Omental fat pad (tissue), 4 donors: ENCODE data around the gene NRROS. TPM values are rescaled to one million over a fixed set of nuclear protein-coding genes. Genes with fewer than 3 reads are reported as not detected.
"Not testable (repeated sequence)": the region's sequence is repeated elsewhere in the genome, so short reads cannot be mapped to it uniquely, and the experiment has no call there.

Experiments used
- ATAC-seq: fragments of 150-250 bp; one replicate; pipeline ENCODE4 v1.9.1; 2016; ENCODE audit warnings: mild to moderate bottlenecking, moderate library complexity; ENCODE audit not compliant: low FRiP score
- DNase-seq: peaks from one replicate; pipeline ENCODE4 v3.0.0-alpha.2; 2019; ENCODE audit warnings: low spot score
- total RNA-seq, 4 donors: library from RNA; depleted of rRNA; stranded (reverse); fragments of >200 nt; gene quantifications; one replicate each; pipeline ENCODE4 v1.1.0, GENCODE V29; 2016
- TF ChIP-seq, protein P1 (sequence below), 3 donors: fragments of 450-650 bp; IDR thresholded peaks; one replicate each; pipeline ENCODE4 v1.5.1; 2016 to 2017; ENCODE audit warnings: antibody characterized with exemption in 3 of 3, mild to moderate bottlenecking in 3 of 3, moderate library complexity in 2 of 3

Gene NRROS
- total RNA-seq, 4 donors from 2014 or later, result 4.3 to 21.0 (median 19.4) TPM

DNA sequence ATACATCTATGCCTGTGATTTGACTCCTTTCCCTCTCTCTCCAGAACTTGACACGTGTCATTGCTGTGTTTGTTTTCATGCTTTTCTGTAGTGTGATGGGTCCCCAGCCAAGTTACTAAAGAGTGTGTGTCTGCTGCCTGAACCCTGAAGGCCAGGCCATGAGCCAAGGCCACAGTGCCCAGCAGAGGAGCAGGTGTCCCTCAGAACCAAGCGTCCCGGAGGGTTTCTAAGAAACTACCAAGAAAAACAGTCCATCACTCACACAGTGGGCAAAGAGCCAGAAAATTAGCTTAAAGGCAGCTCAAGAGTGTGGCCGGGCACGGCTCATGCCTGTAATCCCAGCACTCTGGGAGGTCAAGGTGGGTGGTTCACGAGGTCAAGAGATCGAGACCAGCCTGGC lies 35.8 kb upstream of the NRROS start:
- ATAC-seq, result no peak
- DNase-seq, result no peak
- TF ChIP-seq, protein P1, sequence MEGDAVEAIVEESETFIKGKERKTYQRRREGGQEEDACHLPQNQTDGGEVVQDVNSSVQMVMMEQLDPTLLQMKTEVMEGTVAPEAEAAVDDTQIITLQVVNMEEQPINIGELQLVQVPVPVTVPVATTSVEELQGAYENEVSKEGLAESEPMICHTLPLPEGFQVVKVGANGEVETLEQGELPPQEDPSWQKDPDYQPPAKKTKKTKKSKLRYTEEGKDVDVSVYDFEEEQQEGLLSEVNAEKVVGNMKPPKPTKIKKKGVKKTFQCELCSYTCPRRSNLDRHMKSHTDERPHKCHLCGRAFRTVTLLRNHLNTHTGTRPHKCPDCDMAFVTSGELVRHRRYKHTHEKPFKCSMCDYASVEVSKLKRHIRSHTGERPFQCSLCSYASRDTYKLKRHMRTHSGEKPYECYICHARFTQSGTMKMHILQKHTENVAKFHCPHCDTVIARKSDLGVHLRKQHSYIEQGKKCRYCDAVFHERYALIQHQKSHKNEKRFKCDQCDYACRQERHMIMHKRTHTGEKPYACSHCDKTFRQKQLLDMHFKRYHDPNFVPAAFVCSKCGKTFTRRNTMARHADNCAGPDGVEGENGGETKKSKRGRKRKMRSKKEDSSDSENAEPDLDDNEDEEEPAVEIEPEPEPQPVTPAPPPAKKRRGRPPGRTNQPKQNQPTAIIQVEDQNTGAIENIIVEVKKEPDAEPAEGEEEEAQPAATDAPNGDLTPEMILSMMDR (IDR thresholded peaks at IDR 0.05), result no peak

DNA sequence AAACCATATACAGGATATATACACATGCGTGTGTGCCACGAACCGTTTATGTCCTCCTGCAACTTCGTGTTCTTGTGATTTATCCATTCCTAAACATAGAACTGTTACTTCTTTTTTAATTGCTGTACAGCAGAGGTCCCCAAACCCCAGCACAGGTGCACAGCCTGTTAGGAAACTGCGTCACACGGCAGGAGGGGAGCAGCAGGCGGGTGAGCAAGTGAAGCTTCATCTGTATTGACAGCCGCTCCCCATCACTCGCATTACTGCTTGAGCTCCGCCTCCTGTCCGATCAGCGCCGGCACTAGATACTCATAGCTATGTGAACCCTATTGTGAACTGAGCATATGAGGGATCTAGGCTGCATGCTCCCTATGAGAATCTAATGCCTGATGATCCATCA lies 34.9 kb upstream of the NRROS start:
- TF ChIP-seq, protein P1 (IDR thresholded peaks at IDR 0.05), result no peak
- DNase-seq, result no peak
- no peak for ATAC-seq

DNA sequence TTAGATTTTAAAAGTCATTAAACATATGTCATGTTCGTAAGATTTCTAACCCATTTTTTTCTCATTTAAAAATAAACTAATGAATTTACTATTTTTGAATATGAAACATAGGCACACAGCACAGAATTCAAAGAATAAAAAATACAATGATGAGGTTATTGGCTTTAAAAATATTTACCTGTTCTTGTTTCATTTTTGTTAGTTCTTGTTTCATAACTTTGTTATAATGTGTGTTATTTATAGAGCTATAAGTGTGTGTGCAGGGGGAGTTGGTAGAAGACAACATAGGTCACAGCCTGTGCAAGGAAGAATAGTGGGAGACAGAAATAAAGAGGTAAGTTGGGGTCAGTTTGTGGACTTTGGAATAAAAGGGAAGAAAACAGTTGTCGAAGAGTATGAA lies 30.8 kb upstream of the NRROS start:
- TF ChIP-seq, protein P1 (IDR thresholded peaks at IDR 0.05), result no peak
- DNase-seq (no peak), ATAC-seq (no peak)

DNA sequence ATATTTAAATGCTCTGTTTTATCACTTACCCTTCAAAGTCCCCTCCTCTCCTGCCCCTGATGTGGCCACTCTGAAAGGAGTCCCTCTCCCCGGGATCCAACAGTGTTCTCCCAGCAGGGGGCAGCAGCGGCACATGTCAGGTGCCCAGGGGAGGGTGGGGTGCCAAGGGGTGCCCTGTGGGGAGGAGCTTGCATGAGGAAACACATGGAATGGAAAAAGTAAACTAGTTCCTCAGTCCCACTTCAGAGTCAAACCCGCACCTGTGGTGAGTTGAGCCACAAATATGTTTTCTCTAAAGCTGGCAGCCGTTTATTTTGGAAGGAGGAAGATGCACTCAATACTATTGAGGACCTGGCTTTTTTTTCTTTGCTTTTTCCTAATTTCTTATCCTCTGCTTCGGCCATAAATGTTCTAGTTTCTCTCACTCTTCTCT lies 30.1 kb upstream of the NRROS start:
- ATAC-seq, result peak; percentile 93
- DNase-seq, result peak; percentile 84
- TF ChIP-seq, protein P1 (IDR thresholded peaks at IDR 0.05), result peak in 1 of 3 donors; percentile 50

DNA sequence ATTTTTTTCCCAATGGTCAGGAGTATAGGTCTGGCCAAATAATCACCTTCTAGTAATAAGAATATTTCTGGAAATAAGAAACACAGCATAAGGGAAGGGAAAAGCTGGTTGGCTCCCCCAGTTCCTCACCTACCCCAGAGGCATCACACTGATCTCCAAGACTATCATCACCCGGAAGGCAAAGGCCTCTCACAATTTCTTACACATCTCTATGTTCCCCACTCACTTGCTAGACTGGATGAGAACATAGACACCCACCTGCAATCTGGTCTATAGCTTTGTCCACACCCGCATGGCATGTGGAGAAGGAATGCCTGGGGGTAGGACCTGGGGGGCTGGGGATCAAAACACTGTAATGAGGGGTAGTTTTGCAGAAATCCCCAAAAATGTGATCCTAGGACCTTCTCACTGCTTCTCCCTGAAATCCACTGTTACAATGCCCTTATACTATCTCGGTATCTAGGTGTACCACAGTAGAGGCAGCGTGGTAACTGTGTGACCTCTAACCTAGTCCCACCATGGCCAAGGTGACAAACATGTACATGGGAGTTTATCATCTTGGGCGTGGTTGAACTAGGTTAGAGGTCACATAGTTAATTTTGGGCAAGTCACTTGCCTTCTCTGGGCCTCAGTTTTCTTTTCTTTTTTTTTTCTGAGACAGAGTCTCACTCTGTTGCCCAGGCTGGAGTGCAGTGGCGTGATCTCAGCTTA lies 29.5 kb upstream of the NRROS start:
- ATAC-seq, result no peak
- DNase-seq, result no peak

DNA sequence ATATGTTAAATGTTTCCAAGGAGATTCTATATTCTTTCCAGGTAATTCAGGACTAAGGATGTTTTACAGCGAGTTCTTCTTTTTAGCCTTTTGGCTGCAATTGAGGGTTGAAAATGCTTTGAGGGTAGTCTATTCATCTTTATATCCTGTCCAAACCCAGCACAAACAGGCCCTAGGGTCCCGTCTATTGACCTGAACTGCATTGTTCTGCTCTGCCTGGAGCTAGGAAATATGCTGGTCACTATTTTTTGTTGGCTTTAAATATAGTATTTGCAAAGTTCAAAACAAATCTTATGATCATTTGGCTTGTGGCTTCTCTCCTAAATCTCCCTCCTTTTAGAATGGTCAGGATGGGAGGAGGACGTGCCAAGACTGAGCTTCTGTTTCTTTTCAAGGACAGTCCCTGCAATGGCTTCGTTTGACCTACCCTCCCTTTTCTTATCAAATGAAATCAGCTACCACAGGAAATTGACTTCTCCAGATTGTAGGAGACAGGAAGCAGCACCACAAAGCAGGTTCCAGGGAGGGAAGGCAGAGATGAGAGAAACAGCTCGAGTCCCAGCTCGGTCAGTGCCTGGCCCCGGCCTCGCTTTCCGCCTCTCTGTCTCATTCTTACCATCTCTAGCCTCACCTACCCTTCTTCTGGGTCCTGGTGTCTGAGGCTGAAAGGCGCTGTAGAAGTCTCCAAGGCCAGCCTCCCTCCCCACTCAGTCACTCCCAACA lies 27.6 kb upstream of the NRROS start:
- ATAC-seq, result no peak
- TF ChIP-seq, protein P1 (IDR thresholded peaks at IDR 0.05), result no peak
- DNase-seq, result no peak

More for the DNA sequence above, 29.5 kb upstream of the NRROS start:
- TF ChIP-seq, protein P1 (IDR thresholded peaks at IDR 0.05), result no peak

DNA sequence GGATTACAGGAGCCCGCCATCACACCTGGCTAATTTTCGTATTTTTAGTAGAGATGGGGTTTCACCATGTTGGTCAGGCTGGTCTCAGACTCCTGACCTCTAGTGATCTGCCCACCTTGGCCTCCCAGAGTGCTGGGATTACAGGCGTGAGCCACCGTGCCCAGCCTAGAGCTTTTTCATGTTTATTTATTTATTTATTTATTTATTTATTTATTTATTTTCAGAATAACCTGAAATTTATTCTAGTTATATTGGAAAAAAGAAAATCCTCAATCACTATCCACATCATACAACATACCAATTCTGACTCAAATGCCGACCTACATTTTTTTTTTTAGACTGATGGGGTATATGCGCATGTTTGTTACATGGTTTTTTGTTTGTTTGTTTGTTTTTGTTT lies 24.3 kb upstream of the NRROS start:
- DNase-seq, ATAC-seq: not testable (repeated sequence)
